HCT116 (cell line): Measurements from ENCODE around the gene COA1.

ENCODE experiments used
- CEBPB ChIP-seq: IDR thresholded peaks from 2 replicates; pipeline ENCODE4 v1.6.1; 2012; ENCODE audit warnings: low read depth
- CTCF ChIP-seq, 3 experiments: fragments of 200-600 bp in 1 of 3; sonication (generic) in 1 of 3; IDR thresholded peaks in 2 of 3; conservative IDR thresholded peaks in 1 of 3; 2 replicates each; pipeline ENCODE4 v1.5.1; 2012 to 2017; ENCODE audit warnings: low read depth in 2 of 3, low read length in 2 of 3, antibody characterized with exemption in 1 of 3, borderline replicate concordance in 1 of 3, control low read depth in 1 of 3, mild to moderate bottlenecking in 1 of 3, mixed read lengths in 1 of 3, mixed run types in 1 of 3, moderate library complexity in 1 of 3; ENCODE audit not compliant: insufficient read depth in 1 of 3
- EZH2 ChIP-seq: fragments of 200-600 bp; sonication (generic); IDR thresholded peaks from 2 replicates; pipeline ENCODE4 v1.6.1; 2017; ENCODE audit warnings: antibody characterized with exemption, mixed run types
- EZH2phosphoT487 ChIP-seq: fragments of 200-600 bp; IDR thresholded peaks from 2 replicates; pipeline ENCODE4 v1.6.1; 2018; ENCODE audit warnings: antibody characterized with exemption, borderline replicate concordance
- FOSL1 ChIP-seq: IDR thresholded peaks from 2 replicates; pipeline ENCODE4 v1.6.1; 2012; ENCODE audit warnings: low read depth
- POLR2A ChIP-seq: IDR thresholded peaks from 2 replicates; pipeline ENCODE4 v1.7.0; 2011; ENCODE audit warnings: borderline replicate concordance; ENCODE audit not compliant: insufficient read depth, insufficient read length; ENCODE audit errors: extremely low read depth
- POLR2AphosphoS5 ChIP-seq: IDR thresholded peaks from 2 replicates; pipeline ENCODE4 v1.6.1; 2011; ENCODE audit warnings: mild to moderate bottlenecking, low read depth, low read length, moderate library complexity
- RAD21 ChIP-seq: IDR thresholded peaks from 2 replicates; pipeline ENCODE4 v1.6.1; 2012; ENCODE audit warnings: low read depth, mild to moderate bottlenecking
- REST ChIP-seq: IDR thresholded peaks from 2 replicates; pipeline ENCODE4 v1.6.1; 2012; ENCODE audit warnings: low read depth
- SRF ChIP-seq: IDR thresholded peaks from 2 replicates; pipeline ENCODE4 v1.6.1; 2012; ENCODE audit warnings: low read depth
- TCF7L2 ChIP-seq: IDR thresholded peaks from 2 replicates; pipeline ENCODE4 v1.7.0; 2011; ENCODE audit warnings: borderline replicate concordance, inconsistent platforms; ENCODE audit not compliant: insufficient read depth, insufficient read length; ENCODE audit errors: extremely low read depth
- YY1 ChIP-seq: IDR thresholded peaks from 2 replicates; pipeline ENCODE4 v1.6.1; 2011; ENCODE audit warnings: low read length, low read depth, moderate library complexity, mild to moderate bottlenecking; ENCODE audit not compliant: insufficient replicate concordance; ENCODE audit errors: extremely low read depth

GRCh38 chr7:43702974-43703373, 26.3 kb downstream of the COA1 start:
- no peak for TF ChIP-seq CTCF (IDR thresholded peaks at IDR 0.05 in 2 of 3, conservative IDR thresholded peaks at IDR 0.05 in 1 of 3; ENCODE audit: borderline replicate concordance in 1 of 3, insufficient read depth in 1 of 3, low read depth in 2 of 3, low read length in 2 of 3)
- TF ChIP-seq POLR2A, result no peak
- TF ChIP-seq EZH2, result no peak
- no peak for TF ChIP-seq YY1
- TF ChIP-seq SRF, result no peak
- TF ChIP-seq EZH2phosphoT487, result no peak
- TF ChIP-seq RAD21, result no peak
- TF ChIP-seq TCF7L2, result no peak
- TF ChIP-seq FOSL1, result no peak
- no peak for TF ChIP-seq REST
- no peak for TF ChIP-seq POLR2AphosphoS5
- TF ChIP-seq CEBPB, result no peak
